SK-N-SH (cell line): ENCODE results near the gene SLF2.

Experiments
- CTCF ChIP-seq: fragments of 200-600 bp; sonication (generic); IDR thresholded peaks from 2 replicates; pipeline ENCODE4 v1.6.1; 2017; ENCODE audit warnings: antibody characterized with exemption, mild to moderate bottlenecking, moderate library complexity
- EZH2phosphoT487 ChIP-seq: fragments of 200-600 bp; sonication (generic); IDR thresholded peaks from 2 replicates; pipeline ENCODE4 v1.6.1; 2017; ENCODE audit warnings: low read depth, mixed run types, mild to moderate bottlenecking, antibody characterized with exemption, moderate library complexity, borderline replicate concordance
- MXI1 ChIP-seq: IDR thresholded peaks from 2 replicates; pipeline ENCODE4 v1.6.1; 2012; ENCODE audit warnings: mild to moderate bottlenecking, low read depth, low read length, improper control_type of control experiment
- RAD21 ChIP-seq: IDR thresholded peaks from 2 replicates; pipeline ENCODE4 v1.6.1; 2012; ENCODE audit warnings: mild to moderate bottlenecking, low read length
- RCOR1 ChIP-seq: fragments of 150-350 bp; IDR thresholded peaks from 2 replicates; pipeline ENCODE4 v1.6.1; 2017; ENCODE audit warnings: antibody characterized with exemption, low read length
- TAF1 ChIP-seq: IDR thresholded peaks from 2 replicates; pipeline ENCODE4 v1.6.1; 2012; ENCODE audit warnings: low read depth, mild to moderate bottlenecking, low read length, moderate library complexity, borderline replicate concordance
- USF1 ChIP-seq: IDR thresholded peaks from 2 replicates; pipeline ENCODE4 v1.4.0; 2012; ENCODE audit warnings: low read depth, borderline replicate concordance

GRCh38 chr10:100980711-100981110, 67.9 kb downstream of the SLF2 start:
- TF ChIP-seq EZH2phosphoT487 (no peak), TAF1 (no peak), CTCF (no peak), RCOR1 (no peak), USF1 (no peak), RAD21 (no peak), MXI1 (no peak)
